ENCODE measurements around the gene GNG7.
"Not testable (repeated sequence)": the region's sequence is repeated elsewhere in the genome, so short reads cannot be mapped to it uniquely, and the experiment has no call there.

The GNG7 gene

GRCh38 chr19:2532252-2533071 lies 170.0 kb downstream of the GNG7 start:
- Histone ChIP-seq H3K36me3 (ENCODE audit: control insufficient read depth, insufficient read depth, low read length) (no peaks in the 10 kb centered on the region), H3K9ac (no peak overlapping the region), H3K4me3 (ENCODE audit: low read depth, low read length) (no peak overlapping the region), H3K79me2 (no peaks in the 10 kb centered on the region), H3K9me3 (ENCODE audit: control insufficient read depth, low read length) (no peaks in the 10 kb centered on the region), H3K4me2 (ENCODE audit: low read length) (no peak overlapping the region), H3K4me1 (no peaks in the 10 kb centered on the region), H2AFZ (no peak overlapping the region), H3K27me3 (ENCODE audit: control insufficient read depth, insufficient read depth, low read length) (no peaks in the 10 kb centered on the region), H3K27ac (no peak overlapping the region)
- TF ChIP-seq, protein P1, sequence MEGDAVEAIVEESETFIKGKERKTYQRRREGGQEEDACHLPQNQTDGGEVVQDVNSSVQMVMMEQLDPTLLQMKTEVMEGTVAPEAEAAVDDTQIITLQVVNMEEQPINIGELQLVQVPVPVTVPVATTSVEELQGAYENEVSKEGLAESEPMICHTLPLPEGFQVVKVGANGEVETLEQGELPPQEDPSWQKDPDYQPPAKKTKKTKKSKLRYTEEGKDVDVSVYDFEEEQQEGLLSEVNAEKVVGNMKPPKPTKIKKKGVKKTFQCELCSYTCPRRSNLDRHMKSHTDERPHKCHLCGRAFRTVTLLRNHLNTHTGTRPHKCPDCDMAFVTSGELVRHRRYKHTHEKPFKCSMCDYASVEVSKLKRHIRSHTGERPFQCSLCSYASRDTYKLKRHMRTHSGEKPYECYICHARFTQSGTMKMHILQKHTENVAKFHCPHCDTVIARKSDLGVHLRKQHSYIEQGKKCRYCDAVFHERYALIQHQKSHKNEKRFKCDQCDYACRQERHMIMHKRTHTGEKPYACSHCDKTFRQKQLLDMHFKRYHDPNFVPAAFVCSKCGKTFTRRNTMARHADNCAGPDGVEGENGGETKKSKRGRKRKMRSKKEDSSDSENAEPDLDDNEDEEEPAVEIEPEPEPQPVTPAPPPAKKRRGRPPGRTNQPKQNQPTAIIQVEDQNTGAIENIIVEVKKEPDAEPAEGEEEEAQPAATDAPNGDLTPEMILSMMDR (IDR thresholded peaks at IDR 0.05): no peak

- not testable (repeated sequence) for H2AFZ ChIP-seq; H3K27me3 ChIP-seq (ENCODE audit: control insufficient read depth, insufficient read depth, low read length); H3K4me3 ChIP-seq (ENCODE audit: low read depth, low read length); H3K4me2 ChIP-seq (ENCODE audit: low read length); H3K9ac ChIP-seq; H3K9me3 ChIP-seq (ENCODE audit: control insufficient read depth, low read length); H3K79me2 ChIP-seq; H3K27ac ChIP-seq; H3K4me1 ChIP-seq; H3K36me3 ChIP-seq (ENCODE audit: control insufficient read depth, insufficient read depth, low read length)
Observed at GRCh38 chr19:2529942-2530341, 172.6 kb downstream of the GNG7 start.

- Histone ChIP-seq H3K4me3 (ENCODE audit: low read depth, low read length) (no peak overlapping the region), H3K36me3 (ENCODE audit: control insufficient read depth, insufficient read depth, low read length) (no peaks in the 10 kb centered on the region), H3K9ac (no peak overlapping the region), H3K4me2 (ENCODE audit: low read length) (no peak overlapping the region), H3K4me1 (no peaks in the 10 kb centered on the region), H3K79me2 (no peaks in the 10 kb centered on the region), H3K27me3 (ENCODE audit: control insufficient read depth, insufficient read depth, low read length) (no peaks in the 10 kb centered on the region), H3K27ac (no peak overlapping the region), H2AFZ (no peak overlapping the region), H3K9me3 (ENCODE audit: control insufficient read depth, low read length) (no peaks in the 10 kb centered on the region)
- TF ChIP-seq, protein P1 (IDR thresholded peaks at IDR 0.05): no peak
Observed at GRCh38 chr19:2529473-2529918, 173.0 kb downstream of the GNG7 start.

DNA sequence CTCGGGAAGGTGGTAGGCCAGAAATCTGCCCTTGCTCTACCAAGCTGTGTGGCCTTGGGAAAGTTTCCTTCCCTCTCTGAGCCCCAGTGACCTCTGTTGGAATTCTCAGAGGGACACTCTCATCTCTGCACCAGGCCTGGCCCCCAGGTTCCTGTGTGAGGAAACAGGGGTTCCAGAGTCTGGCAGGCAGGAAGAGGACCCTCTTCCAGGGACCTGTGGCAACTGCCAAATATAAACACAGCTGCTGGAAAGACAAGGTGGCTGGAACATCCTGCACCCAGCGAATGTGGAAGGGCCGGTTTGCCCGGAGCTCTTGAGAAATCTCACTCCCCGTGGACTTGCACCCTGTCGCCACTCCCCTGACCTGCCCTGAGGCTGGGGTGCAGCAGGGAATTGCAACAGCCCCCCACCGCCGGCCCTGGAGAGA lies 173.8 kb downstream of the GNG7 start:
- H3K79me2 ChIP-seq: no peaks in the 10 kb centered on the region
- H3K4me3 ChIP-seq (ENCODE audit: low read depth, low read length): no peak overlapping the region

GRCh38 chr19:2527686-2528085 lies 174.8 kb downstream of the GNG7 start:
- TF ChIP-seq, protein P1 (IDR thresholded peaks at IDR 0.05): no peak
- Histone ChIP-seq H3K27me3 (ENCODE audit: control insufficient read depth, insufficient read depth, low read length) (no peaks in the 10 kb centered on the region), H3K9ac (no peak overlapping the region)

More for the DNA sequence above, 173.8 kb downstream of the GNG7 start:
- TF ChIP-seq, protein P1 (IDR thresholded peaks at IDR 0.05): no peak
- H3K9me3 ChIP-seq (ENCODE audit: control insufficient read depth, low read length): no peaks in the 10 kb centered on the region
- H3K27ac ChIP-seq: no peak overlapping the region
- no peaks in the 10 kb centered on the region for H3K36me3 ChIP-seq (ENCODE audit: control insufficient read depth, insufficient read depth, low read length)
- H3K4me2 ChIP-seq (ENCODE audit: low read length): no peak overlapping the region
- no peak overlapping the region for H3K9ac ChIP-seq
- H3K27me3 ChIP-seq (ENCODE audit: control insufficient read depth, insufficient read depth, low read length): no peaks in the 10 kb centered on the region
- H3K4me1 ChIP-seq: no peaks in the 10 kb centered on the region
- no peak overlapping the region for H2AFZ ChIP-seq

More at GRCh38 chr19:2527686-2528085, 174.8 kb downstream of the GNG7 start:
- Histone ChIP-seq H3K4me2 (ENCODE audit: low read length) (no peak overlapping the region), H3K27ac (no peak overlapping the region), H3K79me2 (no peaks in the 10 kb centered on the region), H2AFZ (no peak overlapping the region), H3K36me3 (ENCODE audit: control insufficient read depth, insufficient read depth, low read length) (no peaks in the 10 kb centered on the region), H3K9me3 (ENCODE audit: control insufficient read depth, low read length) (no peaks in the 10 kb centered on the region), H3K4me1 (no peaks in the 10 kb centered on the region), H3K4me3 (ENCODE audit: low read depth, low read length) (no peak overlapping the region)

Measured in parathyroid adenoma (tissue), 2 donors.